Uterus (tissue), 4 donors: ENCODE data around the gene ABCB1. TPM values are rescaled to one million over a fixed set of nuclear protein-coding genes. Genes with fewer than 3 reads are reported as not detected.

Experiments used
- DNase-seq, 2 donors: peaks; one replicate each; pipeline ENCODE4 v3.0.0-alpha.2; 2019 to 2020
- H3K27ac ChIP-seq, 2 donors: fragments of 200-600 bp; sonication (generic); 1 replicate in 1 of 2; 2 replicates in 1 of 2; pipeline ENCODE4 v1.5.1; 2016 to 2018
- H3K27me3 ChIP-seq, 2 donors: fragments of 200-600 bp; sonication (generic); one replicate each; pipeline ENCODE4 v1.5.1; 2018 to 2019; ENCODE audit warnings: control low read depth in 1 of 2
- H3K36me3 ChIP-seq, 2 donors: fragments of 200-600 bp; sonication (generic); one replicate each; pipeline ENCODE4 v1.5.1; 2019; ENCODE audit warnings: control low read depth in 1 of 2
- H3K4me1 ChIP-seq, 2 donors: fragments of 200-600 bp; sonication (generic); one replicate each; pipeline ENCODE4 v1.5.1; 2018 to 2019; ENCODE audit warnings: control low read depth in 1 of 2
- H3K4me3 ChIP-seq, 2 donors: fragments of 200-600 bp; sonication (generic); 1 replicate in 1 of 2; 2 replicates in 1 of 2; pipeline ENCODE4 v1.5.1; 2018 to 2019; ENCODE audit warnings: mild to moderate bottlenecking in 1 of 2
- H3K9me3 ChIP-seq, 2 donors: fragments of 200-600 bp; sonication (generic); one replicate each; pipeline ENCODE4 v1.5.1; 2019; ENCODE audit warnings: control low read depth in 1 of 2
- CTCF ChIP-seq, 4 experiments: fragments of 200-600 bp in 2 of 4; fragments of 450-650 bp in 2 of 4; sonication (generic) in 2 of 4; IDR thresholded peaks; one replicate each; pipeline ENCODE4 v1.5.1; 2016 to 2019; ENCODE audit warnings: antibody characterized with exemption in 4 of 4, mild to moderate bottlenecking in 2 of 4, moderate library complexity in 1 of 4
- POLR2A ChIP-seq, 2 donors: fragments of 450-650 bp; IDR thresholded peaks; one replicate each; pipeline ENCODE4 v1.6.1; 2016; ENCODE audit warnings: antibody characterized with exemption in 2 of 2, mild to moderate bottlenecking in 1 of 2, moderate library complexity in 1 of 2
- intact Hi-C: fragments of 100-400 bp; cut with DNase I; formaldehyde crosslinking; loops from one replicate; pipeline ENCODE4 v1.15.1; 2023; ENCODE audit warnings: low total_unique reads
- total RNA-seq, 4 donors: library from RNA; depleted of rRNA in 3 of 4; stranded (reverse); fragments of >200 nt in 3 of 4; gene quantifications; one replicate each; pipeline versions ENCODE4 v1.1.0 to v1.2.4, GENCODE V29; 2014 to 2023
- donor health status: DM: yes; HTN: yes; CAD: no.

The ABCB1 gene
- total RNA-seq, 4 donors from 2014 or later, result 7.9 to 68.1 (median 35.6) TPM

GRCh38 chr7:87596696-87597095 is 4.0 kb downstream of the ABCB1 start:
- H3K27me3 ChIP-seq, result no peaks in the 10 kb centered on the region
- no peak overlapping the region for H3K4me3 ChIP-seq
- TF ChIP-seq CTCF (IDR thresholded peaks at IDR 0.05) (no peak), POLR2A (IDR thresholded peaks at IDR 0.05) (no peak)
- no peak overlapping the region for H3K27ac ChIP-seq
- no peaks in the 10 kb centered on the region for H3K9me3 ChIP-seq
- H3K4me1 ChIP-seq, result no peaks in the 10 kb centered on the region
- H3K36me3 ChIP-seq, result no peaks in the 10 kb centered on the region
- DNase-seq, result no peak
- intact Hi-C loops, result no loop called here

- Histone ChIP-seq H3K4me3 (no peak overlapping the region), H3K4me1 (no peaks in the 10 kb centered on the region), H3K36me3 (no peaks in the 10 kb centered on the region), H3K27me3 (no peaks in the 10 kb centered on the region), H3K9me3 (no peaks in the 10 kb centered on the region), H3K27ac (no peak overlapping the region)
- no peak for TF ChIP-seq CTCF (IDR thresholded peaks at IDR 0.05)
- no peak for TF ChIP-seq POLR2A (IDR thresholded peaks at IDR 0.05)
- no peak for DNase-seq
- intact Hi-C loops, result no loop called here
Measured at GRCh38 chr7:87596136-87596535, 4.5 kb downstream of the ABCB1 start.

- no peaks in the 10 kb centered on the region for H3K36me3 ChIP-seq
- DNase-seq, result no peak
- H3K9me3 ChIP-seq, result no peaks in the 10 kb centered on the region
- H3K27ac ChIP-seq, result no peak overlapping the region
- no peak for TF ChIP-seq POLR2A (IDR thresholded peaks at IDR 0.05)
- TF ChIP-seq CTCF (IDR thresholded peaks at IDR 0.05), result no peak
- H3K27me3 ChIP-seq, result no peaks in the 10 kb centered on the region
- H3K4me1 ChIP-seq, result no peaks in the 10 kb centered on the region
- intact Hi-C loops, result no loop called here
- no peak overlapping the region for H3K4me3 ChIP-seq
Measured at GRCh38 chr7:87592300-87592699, 8.4 kb downstream of the ABCB1 start.

GRCh38 chr7:87591211-87591610 is 9.5 kb downstream of the ABCB1 start:
- H3K27ac ChIP-seq, result no peak overlapping the region
- no peak for TF ChIP-seq CTCF (IDR thresholded peaks at IDR 0.05)
- TF ChIP-seq POLR2A (IDR thresholded peaks at IDR 0.05), result no peak
- intact Hi-C loops, result no loop called here
- no peak for DNase-seq
- no peaks in the 10 kb centered on the region for H3K9me3 ChIP-seq
- no peaks in the 10 kb centered on the region for H3K4me1 ChIP-seq
- H3K27me3 ChIP-seq, result no peaks in the 10 kb centered on the region
- no peak overlapping the region for H3K4me3 ChIP-seq
- H3K36me3 ChIP-seq, result no peaks in the 10 kb centered on the region

GRCh38 chr7:87590578-87590977 is 10.1 kb downstream of the ABCB1 start:
- intact Hi-C loops, result no loop called here

More at GRCh38 chr7:87590578-87590977, 10.1 kb downstream of the ABCB1 start:
- DNase-seq, result no peak
- H3K27me3 ChIP-seq, result no peaks in the 10 kb centered on the region
- TF ChIP-seq POLR2A (IDR thresholded peaks at IDR 0.05) (no peak), CTCF (IDR thresholded peaks at IDR 0.05) (no peak)
- H3K27ac ChIP-seq, result no peak overlapping the region
- H3K36me3 ChIP-seq, result no peaks in the 10 kb centered on the region
- H3K4me1 ChIP-seq, result no peaks in the 10 kb centered on the region
- H3K4me3 ChIP-seq, result no peak overlapping the region
- no peaks in the 10 kb centered on the region for H3K9me3 ChIP-seq
